Keratinocyte (primary cell): ENCODE results near the gene CMYA5.

Experiments
- EZH2 ChIP-seq: IDR thresholded peaks from one replicate; pipeline ENCODE4 v1.6.1; 2012; ENCODE audit warnings: inconsistent platforms, mild to moderate bottlenecking, low read length, moderate library complexity
- TF ChIP-seq, protein P1 (sequence below), 3 experiments: IDR thresholded peaks in 1 of 3; conservative IDR thresholded peaks in 1 of 3; optimal IDR thresholded peaks in 1 of 3; 2 replicates in 2 of 3; 3 replicates in 1 of 3; pipeline versions ENCODE3 to v1.5.1; 2011; ENCODE audit warnings: low read length in 3 of 3, mild to moderate bottlenecking in 3 of 3, moderate library complexity in 2 of 3, control low read depth in 1 of 3, inconsistent platforms in 1 of 3; ENCODE audit not compliant: insufficient read depth in 2 of 3; ENCODE audit errors: extremely low read depth in 1 of 3

DNA sequence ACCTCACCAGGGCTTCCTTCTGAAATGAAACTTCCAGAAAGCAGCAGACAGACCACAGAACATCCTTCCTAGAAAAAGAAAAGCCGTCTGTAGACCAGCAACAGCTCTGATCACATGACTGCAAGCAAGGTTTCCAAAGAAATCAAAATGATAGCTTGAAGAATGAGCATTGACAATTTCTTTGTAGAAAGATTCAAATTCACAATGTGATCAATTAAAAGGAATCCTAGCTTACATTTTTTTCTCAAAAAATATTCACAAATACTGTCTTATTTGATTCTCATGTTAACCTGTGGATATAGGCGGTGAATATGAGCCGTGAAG is 156.5 kb downstream of the CMYA5 start:
- TF ChIP-seq, protein P1, sequence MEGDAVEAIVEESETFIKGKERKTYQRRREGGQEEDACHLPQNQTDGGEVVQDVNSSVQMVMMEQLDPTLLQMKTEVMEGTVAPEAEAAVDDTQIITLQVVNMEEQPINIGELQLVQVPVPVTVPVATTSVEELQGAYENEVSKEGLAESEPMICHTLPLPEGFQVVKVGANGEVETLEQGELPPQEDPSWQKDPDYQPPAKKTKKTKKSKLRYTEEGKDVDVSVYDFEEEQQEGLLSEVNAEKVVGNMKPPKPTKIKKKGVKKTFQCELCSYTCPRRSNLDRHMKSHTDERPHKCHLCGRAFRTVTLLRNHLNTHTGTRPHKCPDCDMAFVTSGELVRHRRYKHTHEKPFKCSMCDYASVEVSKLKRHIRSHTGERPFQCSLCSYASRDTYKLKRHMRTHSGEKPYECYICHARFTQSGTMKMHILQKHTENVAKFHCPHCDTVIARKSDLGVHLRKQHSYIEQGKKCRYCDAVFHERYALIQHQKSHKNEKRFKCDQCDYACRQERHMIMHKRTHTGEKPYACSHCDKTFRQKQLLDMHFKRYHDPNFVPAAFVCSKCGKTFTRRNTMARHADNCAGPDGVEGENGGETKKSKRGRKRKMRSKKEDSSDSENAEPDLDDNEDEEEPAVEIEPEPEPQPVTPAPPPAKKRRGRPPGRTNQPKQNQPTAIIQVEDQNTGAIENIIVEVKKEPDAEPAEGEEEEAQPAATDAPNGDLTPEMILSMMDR (optimal IDR thresholded peaks at IDR 0.05 in 1 of 3, IDR thresholded peaks at IDR 0.05 in 1 of 3, conservative IDR thresholded peaks at IDR 0.05 in 1 of 3; ENCODE audit: extremely low read depth in 1 of 3, insufficient read depth in 2 of 3, low read length in 3 of 3): no peak
- no peak for TF ChIP-seq EZH2
